DMS53 (cell line): ENCODE results near the gene SHMT1.

ENCODE experiments used
- DNase-seq: peaks from one replicate; lab custom pipeline; 2025; lab: John Stamatoyannopoulos, UW

Gene SHMT1

DNA sequence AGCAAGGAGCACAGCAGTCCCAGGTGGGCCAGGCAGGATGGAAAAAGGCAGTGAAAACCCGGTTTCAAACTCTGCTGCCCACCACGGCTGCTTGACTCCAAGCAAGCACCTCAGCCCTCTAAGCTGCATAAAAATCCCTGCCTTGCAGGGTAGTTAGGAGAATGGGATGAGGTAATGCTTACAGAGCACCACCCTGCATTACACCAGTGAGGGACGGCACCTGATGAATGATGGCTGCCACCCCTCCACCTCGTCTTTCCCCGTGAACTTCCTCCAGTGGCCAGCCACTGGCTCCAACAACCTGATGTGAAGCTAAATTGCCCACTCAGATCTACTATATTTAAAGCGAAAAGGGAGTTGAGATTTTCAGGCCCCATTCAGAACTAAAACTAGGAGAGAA is 81.6 kb downstream of the SHMT1 start:
- DNase-seq, result no peak

- no peak for DNase-seq
Observed at GRCh38 chr17:18280766-18281371, 82.5 kb downstream of the SHMT1 start.

- DNase-seq, result no peak
Observed at GRCh38 chr17:18280249-18280648, 83.1 kb downstream of the SHMT1 start.

DNA sequence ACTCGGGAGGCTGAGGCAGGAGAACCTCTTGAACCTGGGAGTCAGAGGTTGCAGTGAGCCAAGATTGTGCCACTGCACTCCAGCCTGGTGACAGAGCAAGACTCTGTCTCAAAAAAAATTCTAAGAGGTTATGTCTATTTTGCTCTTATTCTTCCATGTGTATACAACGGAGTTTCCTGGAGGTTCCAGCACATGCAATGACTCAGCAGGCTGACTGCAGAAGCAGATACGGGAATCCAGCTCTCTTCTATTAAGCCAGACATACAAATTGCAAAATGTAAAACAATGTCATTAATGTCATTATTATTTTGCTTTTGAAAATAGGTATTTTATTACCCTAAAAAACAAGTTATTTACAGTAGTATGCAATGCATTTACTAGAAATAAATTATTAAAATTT is 84.5 kb downstream of the SHMT1 start:
- no peak for DNase-seq
